ENCODE measurements around the gene SORCS2. TPM values are rescaled to one million over a fixed set of nuclear protein-coding genes. Genes with fewer than 3 reads are reported as not detected.

Gene SORCS2
- total RNA-seq, 1 donor from 2014 or later, result 3.1 TPM

- no peaks in the 10 kb centered on the region for H3K36me3 ChIP-seq (ENCODE audit: control insufficient read depth in 3 of 3, insufficient read depth in 3 of 3, low read length in 3 of 3)
- H3K27ac ChIP-seq (ENCODE audit: low read depth, low read length), result no peak overlapping the region
- no peak overlapping the region for H3K9ac ChIP-seq (ENCODE audit: low read depth in 1 of 3, low read length in 3 of 3)
- H3K4me1 ChIP-seq (ENCODE audit: control insufficient read depth in 3 of 3, insufficient read depth in 3 of 3, low read length in 3 of 3), result peaks cover 6 to 18% (median 11%) of the 10 kb centered on the region in 3 donors
- peaks cover 0 to 13% (median 3%) of the 10 kb centered on the region in 3 donors for H3K9me3 ChIP-seq (ENCODE audit: control insufficient read depth in 3 of 3, low read length in 3 of 3)
- peaks cover 30 to 53% (median 38%) of the 10 kb centered on the region in 3 donors for H3K27me3 ChIP-seq (ENCODE audit: control insufficient read depth in 3 of 3, insufficient read depth in 3 of 3, low read length in 3 of 3)
- H3K4me3 ChIP-seq (ENCODE audit: low read length in 3 of 3), result no peak overlapping the region
Observed at GRCh38 chr4:7463566-7464258, 271.4 kb downstream of the SORCS2 start.

- no peak overlapping the region for H3K4me3 ChIP-seq (ENCODE audit: low read length in 3 of 3)
- peaks cover 0 to 13% (median 3%) of the 10 kb centered on the region in 3 donors for H3K9me3 ChIP-seq (ENCODE audit: control insufficient read depth in 3 of 3, low read length in 3 of 3)
- no peak overlapping the region for H3K9ac ChIP-seq (ENCODE audit: low read depth in 1 of 3, low read length in 3 of 3)
- H3K27ac ChIP-seq (ENCODE audit: low read depth, low read length), result no peak overlapping the region
- peaks cover 6 to 18% (median 11%) of the 10 kb centered on the region in 3 donors for H3K4me1 ChIP-seq (ENCODE audit: control insufficient read depth in 3 of 3, insufficient read depth in 3 of 3, low read length in 3 of 3)
- no peaks in the 10 kb centered on the region for H3K36me3 ChIP-seq (ENCODE audit: control insufficient read depth in 3 of 3, insufficient read depth in 3 of 3, low read length in 3 of 3)
- peaks cover 30 to 49% (median 38%) of the 10 kb centered on the region in 3 donors for H3K27me3 ChIP-seq (ENCODE audit: control insufficient read depth in 3 of 3, insufficient read depth in 3 of 3, low read length in 3 of 3)
Observed at GRCh38 chr4:7464259-7464655, 271.9 kb downstream of the SORCS2 start.

- Histone ChIP-seq H3K4me1 (ENCODE audit: control insufficient read depth in 3 of 3, insufficient read depth in 3 of 3, low read length in 3 of 3) (peaks cover 6 to 18% (median 11%) of the 10 kb centered on the region in 3 donors), H3K27ac (ENCODE audit: low read depth, low read length) (no peak overlapping the region), H3K9me3 (ENCODE audit: control insufficient read depth in 3 of 3, low read length in 3 of 3) (peaks cover 0 to 13% (median 3%) of the 10 kb centered on the region in 3 donors), H3K27me3 (ENCODE audit: control insufficient read depth in 3 of 3, insufficient read depth in 3 of 3, low read length in 3 of 3) (peaks cover 28 to 42% (median 39%) of the 10 kb centered on the region in 3 donors), H3K36me3 (ENCODE audit: control insufficient read depth in 3 of 3, insufficient read depth in 3 of 3, low read length in 3 of 3) (no peaks in the 10 kb centered on the region), H3K4me3 (ENCODE audit: low read length in 3 of 3) (no peak overlapping the region), H3K9ac (ENCODE audit: low read depth in 1 of 3, low read length in 3 of 3) (no peak overlapping the region)
Observed at GRCh38 chr4:7465017-7465416, 272.7 kb downstream of the SORCS2 start.

GRCh38 chr4:7466215-7466614 is 273.9 kb downstream of the SORCS2 start:
- H3K9me3 ChIP-seq (ENCODE audit: control insufficient read depth in 3 of 3, low read length in 3 of 3), result peaks cover 0 to 13% (median 3%) of the 10 kb centered on the region in 3 donors
- no peak overlapping the region for H3K4me3 ChIP-seq (ENCODE audit: low read length in 3 of 3)
- no peak overlapping the region for H3K27ac ChIP-seq (ENCODE audit: low read depth, low read length)
- H3K36me3 ChIP-seq (ENCODE audit: control insufficient read depth in 3 of 3, insufficient read depth in 3 of 3, low read length in 3 of 3), result no peaks in the 10 kb centered on the region
- H3K4me1 ChIP-seq (ENCODE audit: control insufficient read depth in 3 of 3, insufficient read depth in 3 of 3, low read length in 3 of 3), result peaks cover 0 to 11% (median 3%) of the 10 kb centered on the region in 3 donors
- peaks cover 16 to 39% (median 36%) of the 10 kb centered on the region in 3 donors for H3K27me3 ChIP-seq (ENCODE audit: control insufficient read depth in 3 of 3, insufficient read depth in 3 of 3, low read length in 3 of 3)
- no peak overlapping the region for H3K9ac ChIP-seq (ENCODE audit: low read depth in 1 of 3, low read length in 3 of 3)

DNA sequence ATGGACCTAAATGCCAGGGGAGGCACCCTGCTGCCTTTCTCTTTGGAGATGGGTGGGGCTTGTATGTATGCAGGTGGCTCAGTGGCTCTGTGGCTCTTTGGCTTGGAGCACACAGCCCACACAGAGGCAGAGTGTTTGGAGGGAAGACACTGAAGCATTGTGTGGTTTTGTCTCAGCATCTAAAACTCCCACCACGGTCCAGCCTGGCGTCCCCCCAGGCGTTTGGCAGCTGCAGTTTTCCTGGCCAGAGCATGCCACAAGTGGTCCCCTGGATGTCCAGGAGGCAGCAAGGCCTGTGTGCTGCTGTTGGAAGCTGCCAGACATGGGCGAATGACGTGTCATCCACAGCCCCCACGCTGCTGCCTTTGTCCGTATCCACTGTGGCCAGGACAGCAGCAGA is 274.6 kb downstream of the SORCS2 start:
- H3K36me3 ChIP-seq (ENCODE audit: control insufficient read depth in 3 of 3, insufficient read depth in 3 of 3, low read length in 3 of 3), result no peaks in the 10 kb centered on the region

GRCh38 chr4:7467471-7467870 is 275.1 kb downstream of the SORCS2 start:
- Histone ChIP-seq H3K9ac (ENCODE audit: low read depth in 1 of 3, low read length in 3 of 3) (no peak overlapping the region), H3K27me3 (ENCODE audit: control insufficient read depth in 3 of 3, insufficient read depth in 3 of 3, low read length in 3 of 3) (peaks cover 3 to 40% (median 32%) of the 10 kb centered on the region in 3 donors), H3K4me1 (ENCODE audit: control insufficient read depth in 3 of 3, insufficient read depth in 3 of 3, low read length in 3 of 3) (no peaks in the 10 kb centered on the region), H3K27ac (ENCODE audit: low read depth, low read length) (no peak overlapping the region), H3K9me3 (ENCODE audit: control insufficient read depth in 3 of 3, low read length in 3 of 3) (peaks cover 0 to 13% (median 3%) of the 10 kb centered on the region in 3 donors), H3K4me3 (ENCODE audit: low read length in 3 of 3) (no peak overlapping the region), H3K36me3 (ENCODE audit: control insufficient read depth in 3 of 3, insufficient read depth in 3 of 3, low read length in 3 of 3) (no peaks in the 10 kb centered on the region)

More for the DNA sequence above, 274.6 kb downstream of the SORCS2 start:
- Histone ChIP-seq H3K9ac (ENCODE audit: low read depth in 1 of 3, low read length in 3 of 3) (no peak overlapping the region), H3K4me3 (ENCODE audit: low read length in 3 of 3) (no peak overlapping the region), H3K27me3 (ENCODE audit: control insufficient read depth in 3 of 3, insufficient read depth in 3 of 3, low read length in 3 of 3) (peaks cover 9 to 39% (median 32%) of the 10 kb centered on the region in 3 donors), H3K9me3 (ENCODE audit: control insufficient read depth in 3 of 3, low read length in 3 of 3) (peaks cover 0 to 13% (median 3%) of the 10 kb centered on the region in 3 donors), H3K27ac (ENCODE audit: low read depth, low read length) (no peak overlapping the region), H3K4me1 (ENCODE audit: control insufficient read depth in 3 of 3, insufficient read depth in 3 of 3, low read length in 3 of 3) (peaks cover 0 to 4% (median 0%) of the 10 kb centered on the region in 3 donors)

- Histone ChIP-seq H3K4me3 (ENCODE audit: low read length in 3 of 3) (no peak overlapping the region), H3K9ac (ENCODE audit: low read depth in 1 of 3, low read length in 3 of 3) (no peak overlapping the region), H3K27ac (ENCODE audit: low read depth, low read length) (no peak overlapping the region), H3K9me3 (ENCODE audit: control insufficient read depth in 3 of 3, low read length in 3 of 3) (peaks cover 0 to 13% (median 3%) of the 10 kb centered on the region in 3 donors), H3K4me1 (ENCODE audit: control insufficient read depth in 3 of 3, insufficient read depth in 3 of 3, low read length in 3 of 3) (no peaks in the 10 kb centered on the region), H3K27me3 (ENCODE audit: control insufficient read depth in 3 of 3, insufficient read depth in 3 of 3, low read length in 3 of 3) (peaks cover 3 to 26% (median 26%) of the 10 kb centered on the region in 3 donors), H3K36me3 (ENCODE audit: control insufficient read depth in 3 of 3, insufficient read depth in 3 of 3, low read length in 3 of 3) (no peaks in the 10 kb centered on the region)
Observed at GRCh38 chr4:7469023-7469422, 276.7 kb downstream of the SORCS2 start.

DNA sequence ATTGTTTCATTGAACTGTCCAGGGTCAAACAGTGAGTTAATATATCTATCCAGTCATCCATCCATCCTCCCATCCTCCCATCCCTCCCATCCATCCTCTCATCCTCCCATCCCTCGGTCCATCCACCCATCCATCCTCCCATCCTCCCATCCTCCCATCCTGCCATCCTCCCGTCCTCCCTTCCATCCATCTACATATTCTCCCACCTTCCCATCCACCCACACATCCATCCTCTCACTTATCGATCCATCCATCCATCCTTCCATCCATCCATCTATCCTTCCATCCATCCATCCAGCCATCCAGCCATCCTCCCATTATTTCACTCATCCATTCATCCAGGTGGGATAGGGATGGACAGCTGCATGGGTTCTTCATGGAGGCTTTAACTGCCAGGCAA is 277.8 kb downstream of the SORCS2 start:
- Histone ChIP-seq H3K4me1 (ENCODE audit: control insufficient read depth in 3 of 3, insufficient read depth in 3 of 3, low read length in 3 of 3) (no peaks in the 10 kb centered on the region), H3K27me3 (ENCODE audit: control insufficient read depth in 3 of 3, insufficient read depth in 3 of 3, low read length in 3 of 3) (peaks cover 3 to 25% (median 24%) of the 10 kb centered on the region in 3 donors), H3K9ac (ENCODE audit: low read depth in 1 of 3, low read length in 3 of 3) (no peak overlapping the region), H3K27ac (ENCODE audit: low read depth, low read length) (no peak overlapping the region), H3K9me3 (ENCODE audit: control insufficient read depth in 3 of 3, low read length in 3 of 3) (peaks cover 0 to 13% (median 3%) of the 10 kb centered on the region in 3 donors), H3K4me3 (ENCODE audit: low read length in 3 of 3) (no peak overlapping the region), H3K36me3 (ENCODE audit: control insufficient read depth in 3 of 3, insufficient read depth in 3 of 3, low read length in 3 of 3) (no peaks in the 10 kb centered on the region)

GRCh38 chr4:7470522-7471128 is 278.3 kb downstream of the SORCS2 start:
- H3K4me3 ChIP-seq (ENCODE audit: low read length in 3 of 3), result no peak overlapping the region
- peaks cover 0 to 13% (median 3%) of the 10 kb centered on the region in 3 donors for H3K9me3 ChIP-seq (ENCODE audit: control insufficient read depth in 3 of 3, low read length in 3 of 3)
- no peaks in the 10 kb centered on the region for H3K36me3 ChIP-seq (ENCODE audit: control insufficient read depth in 3 of 3, insufficient read depth in 3 of 3, low read length in 3 of 3)
- H3K9ac ChIP-seq (ENCODE audit: low read depth in 1 of 3, low read length in 3 of 3), result no peak overlapping the region
- peaks cover 3 to 24% (median 24%) of the 10 kb centered on the region in 3 donors for H3K27me3 ChIP-seq (ENCODE audit: control insufficient read depth in 3 of 3, insufficient read depth in 3 of 3, low read length in 3 of 3)
- no peak overlapping the region for H3K27ac ChIP-seq (ENCODE audit: low read depth, low read length)
- no peaks in the 10 kb centered on the region for H3K4me1 ChIP-seq (ENCODE audit: control insufficient read depth in 3 of 3, insufficient read depth in 3 of 3, low read length in 3 of 3)

- Histone ChIP-seq H3K27ac (ENCODE audit: low read depth, low read length) (no peak overlapping the region), H3K36me3 (ENCODE audit: control insufficient read depth in 3 of 3, insufficient read depth in 3 of 3, low read length in 3 of 3) (no peaks in the 10 kb centered on the region), H3K9ac (ENCODE audit: low read depth in 1 of 3, low read length in 3 of 3) (no peak overlapping the region), H3K9me3 (ENCODE audit: control insufficient read depth in 3 of 3, low read length in 3 of 3) (no peaks in the 10 kb centered on the region), H3K4me3 (ENCODE audit: low read length in 3 of 3) (no peak overlapping the region), H3K27me3 (ENCODE audit: control insufficient read depth in 3 of 3, insufficient read depth in 3 of 3, low read length in 3 of 3) (peaks cover 0 to 24% (median 24%) of the 10 kb centered on the region in 3 donors), H3K4me1 (ENCODE audit: control insufficient read depth in 3 of 3, insufficient read depth in 3 of 3, low read length in 3 of 3) (no peaks in the 10 kb centered on the region)
Observed at GRCh38 chr4:7472442-7473013, 280.2 kb downstream of the SORCS2 start.

Measured in skeletal muscle tissue (tissue), 4 donors.